GM12891 (cell line): ENCODE results near the gene ANKMY2.

Experiments used
- POLR2A ChIP-seq: IDR thresholded peaks from 2 replicates; pipeline ENCODE4 v1.6.1; 2011; ENCODE audit warnings: low read depth, low read length, control low read depth
- POLR2AphosphoS5 ChIP-seq: IDR thresholded peaks from 2 replicates; pipeline ENCODE4 v1.6.1; 2011; ENCODE audit warnings: low read depth, low read length, control low read depth
- POU2F2 ChIP-seq: IDR thresholded peaks from 2 replicates; pipeline ENCODE4 v1.6.1; 2011; ENCODE audit warnings: low read depth, mild to moderate bottlenecking, control low read depth, low read length, moderate library complexity
- TAF1 ChIP-seq: IDR thresholded peaks from 2 replicates; pipeline ENCODE4 v1.6.1; 2011; ENCODE audit warnings: low read depth, low read length, control low read depth

- TF ChIP-seq POLR2A (no peak), POLR2AphosphoS5 (no peak), TAF1 (no peak), POU2F2 (no peak)
Observed at GRCh38 chr7:16668978-16669377, 23.4 kb upstream of the ANKMY2 start.
